ENCODE data around the gene MAEL. TPM values are rescaled to one million over a fixed set of nuclear protein-coding genes. Genes with fewer than 3 reads are reported as not detected.

MAEL gene
- total RNA-seq, 1 donor: not detected

GRCh38 chr1:167060141-167061072 lies 71.3 kb downstream of the MAEL start:
- peak; percentile 4 for DNase-seq (ENCODE audit: low read depth)
- TF ChIP-seq CTCF (IDR thresholded peaks at IDR 0.05; ENCODE audit: insufficient read depth, low read length): peak; percentile 57
- no peak overlapping the region for H3K4me3 ChIP-seq (ENCODE audit: low read depth, low read length)

DNA sequence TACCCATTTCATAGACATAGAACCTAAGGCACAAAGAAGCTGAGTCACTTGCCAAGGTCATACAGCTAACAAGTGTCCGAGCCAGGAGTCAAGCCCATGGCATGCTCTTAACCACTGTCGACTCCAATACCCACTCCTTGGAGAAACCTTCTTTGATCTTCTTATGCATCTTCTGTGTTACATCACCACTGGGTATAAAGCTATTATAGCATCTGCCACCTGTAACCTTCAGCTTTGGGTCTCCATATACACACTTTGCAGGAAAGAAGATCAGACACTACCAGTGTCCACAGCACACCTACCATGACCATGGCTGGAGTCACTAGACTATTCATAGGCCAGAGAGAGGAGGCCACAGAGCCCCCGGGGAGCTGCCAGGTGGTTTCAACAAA lies 72.0 kb downstream of the MAEL start:
- no peak for DNase-seq (ENCODE audit: low read depth)
- no peak overlapping the region for H3K4me3 ChIP-seq (ENCODE audit: low read depth, low read length)
- TF ChIP-seq CTCF (IDR thresholded peaks at IDR 0.05; ENCODE audit: insufficient read depth, low read length): no peak

DNA sequence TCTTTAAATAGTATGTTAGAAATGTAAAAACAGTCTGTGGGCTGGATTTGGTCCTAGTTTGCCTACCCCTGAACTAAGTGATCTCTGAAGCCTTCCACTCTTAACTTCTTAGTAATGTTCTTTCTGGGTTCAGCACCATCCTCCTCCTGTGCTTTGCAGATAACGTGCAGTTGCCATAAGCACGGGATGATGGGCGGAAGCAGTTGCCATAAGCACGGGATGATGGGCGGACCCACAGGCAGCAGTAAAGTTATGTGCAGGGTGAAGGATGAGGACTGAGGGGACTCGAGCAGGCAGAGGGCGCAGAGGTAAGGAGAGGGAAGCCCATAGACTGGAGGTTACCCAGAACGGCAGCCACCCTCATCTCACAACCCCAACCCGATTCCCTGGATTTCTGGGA lies 75.5 kb downstream of the MAEL start:
- no peak for DNase-seq (ENCODE audit: low read depth)
- no peak for TF ChIP-seq CTCF (IDR thresholded peaks at IDR 0.05; ENCODE audit: insufficient read depth, low read length)
- H3K4me3 ChIP-seq (ENCODE audit: low read depth, low read length): no peak overlapping the region

DNA sequence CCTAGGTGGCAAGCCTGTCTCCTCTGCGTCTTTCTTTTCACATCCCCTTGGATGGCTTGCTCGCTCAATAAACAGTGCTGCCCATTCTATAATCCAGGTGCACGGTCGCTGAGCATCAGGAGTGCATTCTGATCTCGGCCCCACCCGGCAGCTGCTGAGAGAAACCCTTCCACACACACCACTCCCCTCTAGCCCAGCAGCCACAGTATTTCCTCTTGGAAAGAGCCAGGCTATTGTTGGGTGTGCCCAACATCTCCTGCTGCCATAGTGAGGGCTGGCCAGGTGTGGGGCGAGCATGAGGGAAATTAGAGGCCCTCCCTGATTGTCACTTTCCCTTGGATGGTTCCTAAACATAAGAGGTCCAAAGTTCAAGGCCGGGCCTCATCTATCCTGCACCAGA lies 76.4 kb downstream of the MAEL start:
- no peak for DNase-seq (ENCODE audit: low read depth)
- TF ChIP-seq CTCF (IDR thresholded peaks at IDR 0.05; ENCODE audit: insufficient read depth, low read length): no peak
- H3K4me3 ChIP-seq (ENCODE audit: low read depth, low read length): no peak overlapping the region

DNA sequence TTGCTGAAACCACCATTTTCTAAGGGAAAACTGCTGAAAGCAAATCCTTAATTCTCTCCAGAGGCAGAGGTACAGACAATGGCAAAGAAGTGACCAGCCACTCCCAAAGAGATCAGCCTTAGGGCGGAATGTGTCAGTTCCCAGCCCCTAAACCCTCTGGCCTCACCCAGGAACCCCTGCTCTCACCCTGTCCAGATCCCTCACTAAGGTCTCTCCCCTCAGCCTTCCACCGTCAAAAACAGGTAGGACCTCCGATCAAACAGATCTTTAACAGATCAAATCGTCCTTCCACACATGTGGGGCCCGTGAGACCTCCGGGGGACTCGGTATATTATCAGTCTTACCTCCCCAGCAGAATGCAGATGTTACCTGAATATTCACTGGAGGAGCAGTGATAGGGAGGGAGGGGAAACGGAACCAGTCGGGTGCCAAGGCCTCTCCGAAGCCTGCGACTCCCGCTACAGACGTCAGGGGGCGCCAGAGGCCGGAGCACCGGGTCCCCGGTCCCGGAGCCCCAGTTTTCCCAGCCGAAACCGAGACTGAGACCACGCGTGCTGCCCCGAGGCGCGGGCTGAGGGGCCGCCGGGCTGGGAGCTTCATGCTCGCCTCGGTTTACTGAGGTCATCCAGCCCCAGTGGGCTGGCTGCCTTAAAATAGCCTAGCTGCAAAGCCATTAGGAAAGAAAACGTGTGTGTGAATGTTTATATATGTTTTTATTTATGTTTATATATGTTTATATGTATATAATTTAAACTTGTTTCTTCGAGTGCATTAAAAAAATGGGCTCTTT lies 77.4 kb downstream of the MAEL start:
- TF ChIP-seq CTCF (IDR thresholded peaks at IDR 0.05; ENCODE audit: insufficient read depth, low read length): peak; percentile 96
- peak overlapping the region; percentile 49 for H3K4me3 ChIP-seq (ENCODE audit: low read depth, low read length)
- DNase-seq (ENCODE audit: low read depth): peak; percentile 39

- no peak overlapping the region for H3K4me3 ChIP-seq (ENCODE audit: low read depth, low read length)
- TF ChIP-seq CTCF (IDR thresholded peaks at IDR 0.05; ENCODE audit: insufficient read depth, low read length): no peak
- no peak for DNase-seq (ENCODE audit: low read depth)
These were observed 78.8 kb downstream of the MAEL start for GRCh38 chr1:167067904-167068303.
